ENCODE data around the gene MPV17L2.

MPV17L2 gene

DNA sequence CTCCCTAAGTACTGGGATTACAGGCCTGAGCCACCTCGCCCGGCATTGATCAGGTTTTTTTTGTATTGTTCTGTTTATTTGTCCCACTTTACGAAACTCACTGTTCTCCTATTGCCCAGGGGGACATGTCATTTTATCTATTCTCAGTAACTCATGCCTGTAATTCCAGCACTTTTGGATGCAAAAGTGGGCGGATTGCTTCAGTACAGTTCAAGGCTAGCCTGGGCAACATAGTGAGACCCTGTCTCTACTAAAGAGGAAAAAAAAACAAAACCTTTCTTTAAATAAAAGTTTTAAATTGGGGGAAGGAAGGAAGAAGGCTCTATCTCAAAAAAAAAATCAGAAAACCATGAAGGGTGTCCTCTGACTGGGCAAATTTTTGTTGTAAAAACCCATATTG lies 2.7 kb upstream of the MPV17L2 start:
- no peaks in the 10 kb centered on the region for H3K36me3 ChIP-seq (ENCODE audit: control insufficient read depth, insufficient read depth, low read length)
- no peaks in the 10 kb centered on the region for H3K27me3 ChIP-seq (ENCODE audit: control insufficient read depth, insufficient read depth, low read length, poor library complexity, severe bottlenecking)
- no peak overlapping the region for H3K27ac ChIP-seq (ENCODE audit: insufficient read depth, low read depth, low read length, poor library complexity, severe bottlenecking)
- peaks cover 11% of the 10 kb centered on the region for H3K4me1 ChIP-seq (ENCODE audit: control insufficient read depth, insufficient read depth, low read length)
- WGBS, 2 experiments: 89% methylated on average over 4 of the region's 4 CpGs
- H3K9me3 ChIP-seq (ENCODE audit: control insufficient read depth, low read length): no peaks in the 10 kb centered on the region
- no peak overlapping the region for H3K4me3 ChIP-seq (ENCODE audit: insufficient read depth, low read depth, low read length)

DNA sequence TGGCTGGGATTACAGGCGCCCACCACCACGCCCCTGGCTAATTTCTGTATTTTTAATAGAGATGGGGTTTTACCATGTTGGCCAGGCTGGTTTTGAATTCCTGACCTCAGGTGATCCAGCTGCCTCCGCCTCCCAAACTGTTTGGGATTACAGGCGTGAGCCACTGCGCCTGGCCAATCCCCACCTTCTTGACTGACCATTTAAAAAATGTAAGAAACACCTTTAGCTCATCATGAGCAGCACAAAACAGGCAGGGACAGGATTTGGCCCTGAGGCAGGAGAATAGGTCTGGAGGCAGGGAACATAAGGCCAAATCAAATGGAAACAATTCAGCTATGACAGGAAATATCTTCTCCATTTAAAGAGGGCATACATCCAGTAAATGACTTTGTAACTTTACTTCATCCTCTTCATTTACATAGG lies 1.4 kb upstream of the MPV17L2 start:
- 91 to 93% methylated on average over 5 of the region's 5 CpGs for WGBS, 2 experiments
- H3K27me3 ChIP-seq (ENCODE audit: control insufficient read depth, insufficient read depth, low read length, poor library complexity, severe bottlenecking): no peaks in the 10 kb centered on the region
- no peaks in the 10 kb centered on the region for H3K36me3 ChIP-seq (ENCODE audit: control insufficient read depth, insufficient read depth, low read length)

DNA sequence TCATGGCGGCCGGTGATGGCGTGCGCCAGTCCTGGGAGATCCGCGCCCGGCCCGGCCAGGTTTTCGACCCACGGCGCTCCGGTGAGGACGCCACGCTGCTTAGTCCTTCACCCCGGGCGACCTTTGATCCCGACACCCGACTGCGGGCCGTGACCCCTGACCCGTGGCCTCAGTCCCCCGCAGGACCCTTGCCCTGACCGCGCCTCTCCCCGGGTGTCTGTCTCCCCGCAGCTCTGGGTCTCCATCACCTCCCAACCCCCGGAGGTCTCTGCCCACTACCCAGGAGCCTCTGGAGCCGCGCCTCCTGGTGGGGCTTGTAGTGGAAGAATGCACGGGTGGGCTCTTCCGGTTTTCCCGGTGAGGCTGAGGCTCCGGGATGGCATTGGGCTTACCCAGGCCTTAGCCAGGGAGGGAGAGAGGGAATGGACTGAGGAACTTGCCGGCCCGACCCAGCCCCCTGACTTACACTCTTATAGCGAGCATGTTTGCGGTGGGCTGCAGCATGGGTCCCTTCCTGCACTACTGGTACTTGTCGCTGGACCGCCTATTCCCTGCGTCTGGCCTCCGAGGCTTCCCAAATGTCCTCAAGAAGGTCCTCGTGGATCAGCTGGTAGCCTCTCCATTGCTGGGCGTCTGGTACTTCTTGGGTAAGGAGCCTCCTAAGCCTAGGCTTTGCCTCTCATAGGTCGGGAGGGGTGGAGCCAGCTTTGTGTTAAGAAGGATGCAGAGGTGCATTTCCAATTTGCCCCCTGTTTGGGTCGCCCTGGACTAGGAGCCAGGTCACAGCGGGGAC lies 566 bp downstream of the MPV17L2 start:
- Histone ChIP-seq H3K27me3 (ENCODE audit: control insufficient read depth, insufficient read depth, low read length, poor library complexity, severe bottlenecking) (no peaks in the 10 kb centered on the region), H3K4me3 (ENCODE audit: insufficient read depth, low read depth, low read length) (peak overlapping the region; percentile 95), H3K27ac (ENCODE audit: insufficient read depth, low read depth, low read length, poor library complexity, severe bottlenecking) (peak overlapping the region; percentile 11), H3K36me3 (ENCODE audit: control insufficient read depth, insufficient read depth, low read length) (no peaks in the 10 kb centered on the region), H3K4me1 (ENCODE audit: control insufficient read depth, insufficient read depth, low read length) (peaks cover 11% of the 10 kb centered on the region), H3K9me3 (ENCODE audit: control insufficient read depth, low read length) (no peaks in the 10 kb centered on the region)
- 8 to 9% methylated on average over 46 of the region's 46 CpGs for WGBS, 2 experiments

More for the DNA sequence above, 1.4 kb upstream of the MPV17L2 start:
- Histone ChIP-seq H3K4me3 (ENCODE audit: insufficient read depth, low read depth, low read length) (peak overlapping the region; percentile 22), H3K4me1 (ENCODE audit: control insufficient read depth, insufficient read depth, low read length) (peaks cover 11% of the 10 kb centered on the region), H3K9me3 (ENCODE audit: control insufficient read depth, low read length) (no peaks in the 10 kb centered on the region), H3K27ac (ENCODE audit: insufficient read depth, low read depth, low read length, poor library complexity, severe bottlenecking) (no peak overlapping the region)

DNA sequence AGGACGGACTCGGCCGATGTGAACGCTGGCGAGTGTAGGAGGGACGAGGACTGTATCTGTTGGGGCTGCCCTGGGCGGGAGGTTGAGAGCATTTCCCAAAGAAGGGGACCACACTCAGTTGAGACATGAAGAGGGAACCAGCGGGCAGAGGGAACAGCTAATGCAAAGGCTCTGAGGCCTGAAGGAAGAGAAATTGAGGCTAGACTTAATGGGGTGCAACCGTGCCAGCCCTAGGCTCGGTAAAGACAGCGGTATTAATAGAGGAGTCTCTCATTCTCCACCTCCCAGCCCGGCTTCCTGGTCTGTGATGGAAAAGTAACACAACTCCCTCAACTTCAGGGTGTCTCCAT lies 1.1 kb downstream of the MPV17L2 start:
- Histone ChIP-seq H3K9me3 (ENCODE audit: control insufficient read depth, low read length) (no peaks in the 10 kb centered on the region), H3K4me1 (ENCODE audit: control insufficient read depth, insufficient read depth, low read length) (peaks cover 11% of the 10 kb centered on the region), H3K27ac (ENCODE audit: insufficient read depth, low read depth, low read length, poor library complexity, severe bottlenecking) (no peak overlapping the region), H3K4me3 (ENCODE audit: insufficient read depth, low read depth, low read length) (peak overlapping the region; percentile 95), H3K36me3 (ENCODE audit: control insufficient read depth, insufficient read depth, low read length) (no peaks in the 10 kb centered on the region), H3K27me3 (ENCODE audit: control insufficient read depth, insufficient read depth, low read length, poor library complexity, severe bottlenecking) (no peaks in the 10 kb centered on the region)
- WGBS, 2 experiments: 81 to 83% methylated on average over 12 of the region's 12 CpGs

DNA sequence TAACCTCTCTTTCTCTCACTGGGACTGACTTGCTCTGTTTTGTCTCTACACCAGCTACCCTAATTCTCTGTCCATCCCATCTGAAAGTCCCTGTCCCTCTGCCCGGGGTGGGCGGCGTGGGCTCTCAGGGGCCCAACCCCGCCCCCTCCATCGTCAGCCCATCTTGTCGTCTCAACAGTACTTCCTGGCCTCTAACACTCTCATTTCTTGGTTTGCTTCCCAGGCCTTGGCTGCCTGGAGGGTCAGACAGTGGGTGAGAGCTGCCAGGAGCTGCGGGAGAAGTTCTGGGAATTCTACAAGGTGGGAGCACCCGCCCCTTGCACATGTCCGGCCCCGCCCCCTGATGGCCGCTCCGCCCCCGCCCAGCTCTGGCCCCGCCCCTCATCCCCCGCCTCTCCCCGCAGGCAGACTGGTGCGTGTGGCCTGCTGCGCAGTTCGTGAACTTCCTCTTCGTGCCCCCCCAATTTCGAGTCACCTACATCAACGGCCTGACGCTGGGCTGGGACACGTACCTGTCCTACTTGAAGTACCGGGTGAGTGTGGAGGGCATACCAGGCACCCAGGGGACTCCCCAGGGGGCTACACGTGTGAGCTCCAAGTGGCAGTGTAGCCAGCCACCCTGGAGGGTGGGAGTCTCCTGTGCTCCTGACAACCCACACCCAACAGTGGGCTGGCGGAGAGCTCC lies 1.7 kb downstream of the MPV17L2 start:
- WGBS, 2 experiments: 62% methylated on average over 26 to 27 of the region's 27 CpGs

DNA sequence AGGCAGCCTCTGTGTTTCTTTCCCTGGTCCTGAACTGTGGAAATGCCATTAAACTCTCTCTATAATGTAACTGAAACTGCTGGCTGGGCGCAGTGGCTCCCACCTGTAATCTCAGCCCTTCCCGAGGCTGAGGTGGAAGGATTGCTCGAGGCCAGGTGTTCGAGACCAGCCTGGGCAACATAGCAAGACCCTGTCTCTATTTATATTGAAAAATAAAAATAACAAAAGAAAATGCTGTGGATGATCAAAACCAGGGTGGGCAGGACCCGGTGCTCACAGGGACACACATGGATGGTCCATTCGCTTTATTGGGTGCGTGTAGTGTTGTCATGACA lies 3.5 kb downstream of the MPV17L2 start:
- Histone ChIP-seq H3K4me3 (ENCODE audit: insufficient read depth, low read depth, low read length) (no peak overlapping the region), H3K27ac (ENCODE audit: insufficient read depth, low read depth, low read length, poor library complexity, severe bottlenecking) (no peak overlapping the region), H3K4me1 (ENCODE audit: control insufficient read depth, insufficient read depth, low read length) (peaks cover 11% of the 10 kb centered on the region), H3K27me3 (ENCODE audit: control insufficient read depth, insufficient read depth, low read length, poor library complexity, severe bottlenecking) (no peaks in the 10 kb centered on the region), H3K9me3 (ENCODE audit: control insufficient read depth, low read length) (no peaks in the 10 kb centered on the region), H3K36me3 (ENCODE audit: control insufficient read depth, insufficient read depth, low read length) (no peaks in the 10 kb centered on the region)
- WGBS, 2 experiments: 95 to 97% methylated on average over 7 of the region's 7 CpGs

More for the DNA sequence above, 1.7 kb downstream of the MPV17L2 start:
- H3K27me3 ChIP-seq (ENCODE audit: control insufficient read depth, insufficient read depth, low read length, poor library complexity, severe bottlenecking): no peaks in the 10 kb centered on the region
- no peak overlapping the region for H3K4me3 ChIP-seq (ENCODE audit: insufficient read depth, low read depth, low read length)
- no peaks in the 10 kb centered on the region for H3K9me3 ChIP-seq (ENCODE audit: control insufficient read depth, low read length)
- H3K27ac ChIP-seq (ENCODE audit: insufficient read depth, low read depth, low read length, poor library complexity, severe bottlenecking): no peak overlapping the region
- no peaks in the 10 kb centered on the region for H3K36me3 ChIP-seq (ENCODE audit: control insufficient read depth, insufficient read depth, low read length)
- H3K4me1 ChIP-seq (ENCODE audit: control insufficient read depth, insufficient read depth, low read length): peaks cover 11% of the 10 kb centered on the region

DNA sequence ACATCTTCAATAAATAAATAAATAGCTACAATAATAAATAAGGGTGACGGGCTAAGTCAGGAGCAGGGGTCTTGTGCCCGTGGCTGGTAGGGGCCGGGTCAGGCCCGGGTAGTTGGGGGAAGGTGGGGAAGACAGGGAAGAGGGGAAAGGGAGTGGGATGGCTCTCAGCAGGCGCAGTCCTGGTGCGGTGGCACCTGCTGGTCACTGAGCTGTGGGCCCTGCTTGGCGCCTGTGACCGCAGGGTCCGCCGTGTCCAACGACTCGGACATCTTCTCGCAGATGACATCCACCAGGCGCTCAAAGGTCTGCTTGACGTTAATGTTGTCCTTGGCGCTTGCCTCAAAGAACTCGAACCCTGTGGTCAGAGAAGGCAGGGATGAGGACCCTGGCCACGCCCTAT lies 4.3 kb downstream of the MPV17L2 start:
- Histone ChIP-seq H3K36me3 (ENCODE audit: control insufficient read depth, insufficient read depth, low read length) (no peaks in the 10 kb centered on the region), H3K27ac (ENCODE audit: insufficient read depth, low read depth, low read length, poor library complexity, severe bottlenecking) (no peak overlapping the region), H3K27me3 (ENCODE audit: control insufficient read depth, insufficient read depth, low read length, poor library complexity, severe bottlenecking) (peaks cover 2% of the 10 kb centered on the region), H3K9me3 (ENCODE audit: control insufficient read depth, low read length) (no peaks in the 10 kb centered on the region), H3K4me3 (ENCODE audit: insufficient read depth, low read depth, low read length) (no peak overlapping the region), H3K4me1 (ENCODE audit: control insufficient read depth, insufficient read depth, low read length) (peaks cover 7% of the 10 kb centered on the region)
- WGBS, 2 experiments: 93 to 94% methylated on average over 18 of the region's 18 CpGs

DNA sequence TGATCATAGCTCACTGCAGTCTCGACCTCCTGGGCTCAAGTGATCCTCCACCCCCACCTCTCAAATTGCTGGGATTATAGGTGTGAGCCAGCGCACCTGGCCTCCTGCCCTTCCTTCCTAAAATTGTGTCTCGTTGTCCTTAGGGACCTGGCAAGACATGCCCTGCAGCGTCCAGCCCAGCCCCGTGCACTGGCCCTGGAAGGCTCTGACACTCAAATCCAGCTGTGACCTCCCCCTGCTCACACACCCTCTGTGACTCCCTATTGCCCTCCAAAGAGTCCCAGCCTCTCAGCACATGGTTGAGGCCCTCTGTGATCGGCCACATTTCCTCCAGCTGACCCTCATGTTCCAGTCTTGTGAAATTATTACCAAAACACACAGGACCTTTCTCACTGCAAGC lies 4.9 kb downstream of the MPV17L2 start:
- Histone ChIP-seq H3K27ac (ENCODE audit: insufficient read depth, low read depth, low read length, poor library complexity, severe bottlenecking) (no peak overlapping the region), H3K4me3 (ENCODE audit: insufficient read depth, low read depth, low read length) (no peak overlapping the region), H3K9me3 (ENCODE audit: control insufficient read depth, low read length) (no peaks in the 10 kb centered on the region), H3K27me3 (ENCODE audit: control insufficient read depth, insufficient read depth, low read length, poor library complexity, severe bottlenecking) (peaks cover 8% of the 10 kb centered on the region), H3K36me3 (ENCODE audit: control insufficient read depth, insufficient read depth, low read length) (no peaks in the 10 kb centered on the region), H3K4me1 (ENCODE audit: control insufficient read depth, insufficient read depth, low read length) (peaks cover 8% of the 10 kb centered on the region)
- WGBS, 2 experiments: 82 to 84% methylated on average over 6 of the region's 6 CpGs

DNA sequence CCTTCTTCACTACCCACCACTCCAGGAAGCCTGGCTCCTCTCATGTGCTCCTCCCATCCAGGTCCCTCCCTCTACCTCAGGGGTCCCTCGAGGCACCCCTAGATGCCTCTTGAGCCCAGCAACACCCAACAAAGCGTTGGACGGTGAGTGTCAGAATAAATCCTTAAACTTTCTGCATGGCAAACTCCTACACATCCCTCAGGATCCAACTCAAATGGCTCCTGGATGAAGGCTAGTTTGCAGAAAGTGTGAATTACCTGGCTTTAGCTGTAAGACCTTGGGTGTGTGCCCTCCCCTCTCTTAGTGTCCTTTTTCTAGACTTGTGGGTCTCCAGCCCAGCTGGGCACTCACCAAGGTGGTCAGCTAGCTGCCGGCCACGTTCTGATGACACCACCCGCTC lies 5.4 kb downstream of the MPV17L2 start:
- Histone ChIP-seq H3K27ac (ENCODE audit: insufficient read depth, low read depth, low read length, poor library complexity, severe bottlenecking) (no peak overlapping the region), H3K4me1 (ENCODE audit: control insufficient read depth, insufficient read depth, low read length) (peaks cover 13% of the 10 kb centered on the region), H3K4me3 (ENCODE audit: insufficient read depth, low read depth, low read length) (no peak overlapping the region), H3K27me3 (ENCODE audit: control insufficient read depth, insufficient read depth, low read length, poor library complexity, severe bottlenecking) (peaks cover 12% of the 10 kb centered on the region), H3K9me3 (ENCODE audit: control insufficient read depth, low read length) (no peaks in the 10 kb centered on the region), H3K36me3 (ENCODE audit: control insufficient read depth, insufficient read depth, low read length) (no peaks in the 10 kb centered on the region)
- 92 to 93% methylated on average over 6 of the region's 6 CpGs for WGBS, 2 experiments

DNA sequence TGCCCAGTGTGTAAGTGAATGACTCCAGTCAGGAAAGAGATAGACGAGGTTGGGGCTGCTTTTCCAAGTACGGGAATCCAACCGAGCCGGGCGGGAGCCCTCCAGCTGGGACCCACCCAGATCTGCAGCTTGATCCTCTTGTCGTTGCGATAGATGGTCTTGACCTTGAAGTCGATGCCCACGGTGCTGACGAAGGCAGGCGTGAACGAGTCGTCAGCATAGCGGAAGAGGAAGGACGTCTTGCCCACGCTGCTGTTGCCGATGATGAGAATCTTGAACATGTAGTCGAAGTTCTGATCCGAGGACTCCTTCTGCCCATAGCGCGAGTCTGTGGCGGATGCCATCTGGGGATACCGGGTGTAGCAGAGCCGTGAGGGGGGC lies 9.4 kb downstream of the MPV17L2 start:
- peaks cover 15% of the 10 kb centered on the region for H3K27me3 ChIP-seq (ENCODE audit: control insufficient read depth, insufficient read depth, low read length, poor library complexity, severe bottlenecking)
- no peak overlapping the region for H3K27ac ChIP-seq (ENCODE audit: insufficient read depth, low read depth, low read length, poor library complexity, severe bottlenecking)
- H3K4me1 ChIP-seq (ENCODE audit: control insufficient read depth, insufficient read depth, low read length): peaks cover 15% of the 10 kb centered on the region
- H3K36me3 ChIP-seq (ENCODE audit: control insufficient read depth, insufficient read depth, low read length): no peaks in the 10 kb centered on the region
- whole genome bisulfite sequencing, 2 experiments: 92% methylated on average over 24 of the region's 24 CpGs
- H3K4me3 ChIP-seq (ENCODE audit: insufficient read depth, low read depth, low read length): no peak overlapping the region
- H3K9me3 ChIP-seq (ENCODE audit: control insufficient read depth, low read length): no peaks in the 10 kb centered on the region
